GM10266 (cell line): Measurements from ENCODE around the gene UGGT1.

ENCODE experiments used
- DNase-seq: peaks from one replicate; pipeline ENCODE4 v3.0.0; 2012; ENCODE audit errors: extremely low spot score
- CTCF ChIP-seq: IDR thresholded peaks from 2 replicates; pipeline ENCODE4 v1.5.1; 2012; ENCODE audit warnings: mild to moderate bottlenecking, low read depth; ENCODE audit not compliant: control insufficient read depth, insufficient read depth; ENCODE audit errors: missing control alignments

Gene UGGT1

GRCh38 chr2:128160616-128161275 is 69.7 kb downstream of the UGGT1 start:
- DNase-seq: no peak
- no peak for TF ChIP-seq CTCF

- DNase-seq: no peak
- no peak for TF ChIP-seq CTCF
These were observed 71.3 kb downstream of the UGGT1 start for GRCh38 chr2:128162266-128162665.

- no peak for TF ChIP-seq CTCF
- DNase-seq: no peak
These were observed 73.3 kb downstream of the UGGT1 start for GRCh38 chr2:128164311-128164710.

GRCh38 chr2:128166746-128167353 is 75.8 kb downstream of the UGGT1 start:
- no peak for DNase-seq
- no peak for TF ChIP-seq CTCF

- no peak for DNase-seq
- no peak for TF ChIP-seq CTCF
These were observed 78.1 kb downstream of the UGGT1 start for GRCh38 chr2:128169094-128169493.

- TF ChIP-seq CTCF: no peak
- DNase-seq: no peak
These were observed 78.5 kb downstream of the UGGT1 start for GRCh38 chr2:128169497-128169896.

GRCh38 chr2:128169933-128170709 is 79.1 kb downstream of the UGGT1 start:
- no peak for DNase-seq

More at GRCh38 chr2:128169933-128170709, 79.1 kb downstream of the UGGT1 start:
- TF ChIP-seq CTCF: no peak
